DMS53 (cell line): ENCODE measurements around the gene NHERF1.

Source experiments
- DNase-seq: peaks from one replicate; lab custom pipeline; 2025; lab: John Stamatoyannopoulos, UW

The NHERF1 gene

GRCh38 chr17:74748529-74749278 lies at the start of gene NHERF1:
NHERF1 (plus strand) TSS chr17:74748628; CDS start chr17:74748847, 219 bp downstream.
- DNase-seq: peak; percentile 98

GRCh38 chr17:74699236-74699635 lies 49.2 kb upstream of the NHERF1 start:
- DNase-seq: no peak

DNA sequence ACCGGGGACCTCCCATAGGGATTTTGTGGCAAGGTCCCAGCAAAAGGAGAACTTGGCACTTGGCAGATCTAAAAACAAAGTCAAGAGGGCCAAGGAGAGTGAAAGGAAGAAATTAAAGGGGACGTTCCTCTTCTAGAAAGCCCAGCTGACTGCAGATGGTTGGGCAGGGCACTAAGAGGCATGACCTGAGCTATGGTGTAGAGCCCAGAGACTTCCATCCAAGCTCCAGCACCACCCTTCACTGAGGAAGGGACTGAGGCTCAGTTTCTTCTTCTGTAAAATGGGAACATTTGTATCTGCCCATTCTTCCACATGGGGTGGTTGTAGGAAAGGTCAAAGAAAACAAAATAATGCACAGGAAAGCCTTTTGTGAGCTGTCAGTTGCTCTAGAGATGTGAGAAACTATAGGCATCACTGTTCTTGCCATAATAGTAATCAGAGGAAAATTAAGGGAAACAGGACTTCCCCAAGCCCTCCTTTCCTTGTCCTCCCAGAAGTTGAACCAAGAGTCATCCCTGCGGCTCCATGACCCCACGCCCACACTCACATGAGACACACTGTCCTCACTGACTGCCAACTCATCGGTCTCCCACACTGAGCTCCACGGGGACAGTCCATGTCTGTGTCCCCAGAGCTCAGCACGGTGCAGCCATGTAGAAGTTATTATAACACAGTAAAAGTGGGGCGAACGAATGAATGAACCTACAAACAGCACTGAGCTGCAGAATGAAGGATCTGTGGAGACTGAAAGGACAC lies 46.1 kb upstream of the NHERF1 start:
- no peak for DNase-seq

DNA sequence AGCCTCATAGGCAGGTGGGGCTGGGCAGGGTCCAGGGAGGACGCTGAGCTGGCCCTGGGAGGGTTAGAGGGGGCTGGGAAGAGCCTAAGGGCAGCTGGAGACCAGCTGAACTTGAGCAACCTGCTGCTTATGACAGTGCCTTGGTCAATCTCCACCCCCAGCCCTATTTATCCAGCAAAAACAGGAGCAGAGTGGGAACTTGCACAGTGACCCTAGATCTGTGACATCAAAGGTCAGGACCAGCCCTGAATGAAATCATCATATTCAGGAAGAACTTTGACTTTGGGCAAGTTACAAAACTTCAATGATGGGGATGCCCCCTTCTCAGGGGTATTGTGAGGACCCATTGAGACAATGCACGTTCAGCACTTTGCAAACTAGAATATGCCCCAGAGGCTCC lies 45.1 kb upstream of the NHERF1 start:
- no peak for DNase-seq

- peak; percentile 17 for DNase-seq
Observed at GRCh38 chr17:74704544-74704943, 43.9 kb upstream of the NHERF1 start.

DNA sequence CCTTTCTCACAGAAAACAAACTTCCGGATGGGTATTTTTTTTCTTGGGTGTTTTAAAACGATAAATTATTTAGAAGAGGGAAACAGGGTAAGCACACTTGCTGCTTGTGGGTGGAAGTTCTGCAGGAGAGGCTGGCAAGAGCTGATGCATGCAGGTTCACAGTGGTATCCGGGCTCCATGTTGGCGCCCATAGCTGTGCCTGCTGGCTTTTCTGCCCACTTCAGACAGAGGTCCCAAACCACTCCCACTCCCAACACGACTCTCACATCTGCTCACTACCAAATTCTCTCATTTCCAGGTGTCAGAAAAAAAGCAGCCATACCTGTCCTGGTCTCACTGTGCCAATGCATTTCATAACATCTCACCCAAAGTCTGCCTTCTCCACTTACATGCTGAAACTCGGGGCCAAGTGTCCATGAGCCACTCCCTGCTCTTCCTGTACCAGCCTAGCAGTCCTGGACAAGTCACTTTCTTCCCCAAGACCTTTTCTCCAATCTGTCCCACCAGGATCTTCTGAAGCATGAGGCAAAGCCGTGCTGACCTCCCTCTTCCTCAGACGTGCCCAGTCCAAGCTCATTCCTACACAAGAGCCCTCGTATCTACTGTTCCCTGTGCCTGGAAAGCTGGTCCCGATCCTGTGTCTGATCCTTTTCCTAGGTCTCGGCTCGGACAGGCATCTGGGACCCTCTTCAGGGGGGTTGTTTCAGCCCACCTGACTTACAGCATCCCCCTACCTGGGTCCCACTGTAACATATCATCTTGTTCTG lies 37.2 kb upstream of the NHERF1 start:
- no peak for DNase-seq

- DNase-seq: no peak
Observed at GRCh38 chr17:74712301-74712700, 36.1 kb upstream of the NHERF1 start.

- DNase-seq: no peak
Observed at GRCh38 chr17:74712756-74713155, 35.7 kb upstream of the NHERF1 start, which contains the start of gene CD300LF. CD300LF (minus strand) TSS chr17:74712923; CDS start chr17:74712866, 57 bp downstream.

GRCh38 chr17:74713171-74713755 lies 35.2 kb upstream of the NHERF1 start:
- DNase-seq: no peak

DNA sequence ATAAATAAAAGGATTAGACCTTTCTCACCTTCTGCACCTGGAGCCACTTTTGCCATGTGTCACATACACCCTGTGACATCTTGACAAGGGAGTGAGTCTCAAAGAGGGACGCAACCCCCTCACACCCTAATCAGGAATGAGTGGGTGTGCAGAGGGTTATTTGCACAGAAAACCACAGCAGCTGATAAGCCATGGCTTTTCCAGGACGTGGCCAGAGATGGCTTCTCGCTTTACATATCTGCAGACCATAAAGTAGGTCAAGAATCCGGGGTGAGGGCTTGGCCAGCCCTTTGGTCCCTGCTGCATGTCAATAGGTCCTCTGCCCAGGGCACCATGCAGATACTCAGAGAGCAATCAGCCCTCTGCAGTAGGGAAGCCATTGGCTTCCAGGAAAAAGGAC lies 33.3 kb upstream of the NHERF1 start:
- DNase-seq: peak; percentile 69

- DNase-seq: no peak
Observed at GRCh38 chr17:74720506-74720905, 27.9 kb upstream of the NHERF1 start.

- no peak for DNase-seq
Observed at GRCh38 chr17:74722782-74723181, 25.6 kb upstream of the NHERF1 start.

DNA sequence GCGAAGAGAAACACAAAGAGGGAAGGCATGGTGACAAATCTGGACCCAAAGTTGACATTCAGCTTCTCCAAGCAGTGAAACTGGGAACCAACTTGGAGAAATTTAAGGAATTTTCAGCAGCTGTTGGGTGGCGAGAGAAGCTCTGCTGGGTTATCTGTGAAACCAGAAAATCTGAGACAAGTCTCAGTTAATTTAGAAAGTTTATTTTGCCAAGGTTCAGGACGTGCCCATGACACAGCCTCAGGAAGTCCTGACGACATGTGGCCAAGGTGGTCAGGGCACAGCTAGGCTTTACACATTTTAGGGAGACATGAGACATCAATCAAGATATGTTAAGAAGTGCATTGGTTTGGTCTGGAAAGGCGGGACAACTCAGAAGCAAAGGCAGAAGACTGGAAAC lies 24.5 kb upstream of the NHERF1 start:
- DNase-seq: no peak

GRCh38 chr17:74725111-74725510 lies 23.3 kb upstream of the NHERF1 start:
- no peak for DNase-seq

- no peak for DNase-seq
Observed at GRCh38 chr17:74728033-74728701, 20.3 kb upstream of the NHERF1 start.

DNA sequence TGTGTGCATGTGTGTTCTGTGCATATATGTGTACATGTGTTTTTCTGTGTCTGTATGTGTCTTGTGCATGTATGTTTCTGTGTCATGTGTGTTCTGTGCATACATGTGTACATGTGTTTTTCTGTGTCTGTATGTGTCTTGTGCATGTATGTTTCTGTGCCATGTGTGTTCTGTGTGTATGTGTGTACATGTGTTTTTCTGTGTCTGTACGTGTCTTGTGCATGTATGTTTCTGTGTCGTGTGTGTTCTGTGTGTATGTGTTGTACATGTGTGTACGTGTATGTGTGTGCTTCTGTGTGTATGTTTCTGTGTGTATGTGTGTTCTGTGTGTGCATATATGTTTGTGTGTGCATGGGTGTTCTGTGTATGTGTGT lies 19.7 kb upstream of the NHERF1 start:
- DNase-seq: no peak

- no peak for DNase-seq
Observed at GRCh38 chr17:74729368-74729767, 19.1 kb upstream of the NHERF1 start.

DNA sequence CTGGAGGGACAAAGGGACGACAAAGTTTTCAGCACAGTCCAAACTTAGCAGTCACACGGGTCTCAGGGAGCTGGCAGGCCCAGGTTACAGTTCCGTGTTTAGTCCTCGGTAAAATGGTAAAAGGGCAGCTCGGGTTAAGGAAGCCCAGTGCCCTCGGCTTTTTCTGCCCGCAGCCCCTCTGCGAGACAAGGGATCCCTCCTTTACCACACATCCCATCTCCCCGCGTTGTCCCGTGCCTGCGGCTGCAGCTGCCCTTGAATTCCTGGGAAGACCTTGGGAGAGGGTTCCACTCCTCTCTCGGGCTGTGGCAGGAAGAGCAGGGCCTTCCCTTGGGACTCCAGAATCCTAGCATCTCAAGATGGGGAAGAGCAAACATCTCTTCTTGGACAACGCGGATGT lies 18.6 kb upstream of the NHERF1 start:
- DNase-seq: no peak

DNA sequence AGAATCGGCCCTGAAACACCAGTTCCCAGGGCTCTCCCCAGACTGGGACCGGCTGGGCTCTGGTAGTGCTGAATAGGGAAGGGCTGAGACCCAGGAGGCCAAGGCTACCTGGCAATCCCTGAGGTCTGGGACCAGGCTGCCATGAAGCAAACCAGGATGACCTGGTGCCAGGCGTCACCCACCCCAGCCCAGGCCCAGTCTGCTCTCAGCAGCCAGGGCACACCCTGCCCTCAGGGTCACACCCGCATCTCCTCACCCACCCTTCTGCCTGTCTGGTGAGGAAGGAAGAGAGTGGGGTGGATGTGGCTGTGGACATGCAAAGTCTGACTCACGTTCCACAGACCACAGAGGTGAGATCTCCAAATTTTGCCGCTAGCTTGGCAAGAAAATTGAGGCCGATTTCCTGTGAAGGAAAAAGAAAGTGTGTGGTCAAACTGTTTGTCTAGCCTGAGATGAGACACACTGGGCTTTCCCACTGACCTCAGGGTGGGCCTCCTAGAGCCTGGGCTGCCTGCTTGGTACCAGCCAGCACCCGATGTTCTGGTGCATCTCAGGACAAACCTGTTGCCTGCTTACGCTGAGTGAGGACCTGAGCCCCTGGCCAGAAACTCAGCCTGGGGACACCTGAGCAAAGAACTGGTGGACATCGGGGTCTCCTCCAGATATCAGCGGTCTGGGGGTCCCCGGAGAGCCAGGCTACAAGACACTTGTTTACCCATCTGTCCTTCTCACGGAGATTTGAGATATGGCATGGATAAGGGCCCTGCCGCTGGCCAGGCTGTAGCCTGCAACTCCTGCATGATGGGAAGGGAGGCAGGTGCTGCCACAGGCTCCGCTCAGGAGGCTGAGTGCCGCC lies 17.7 kb upstream of the NHERF1 start:
- no peak for DNase-seq

DNA sequence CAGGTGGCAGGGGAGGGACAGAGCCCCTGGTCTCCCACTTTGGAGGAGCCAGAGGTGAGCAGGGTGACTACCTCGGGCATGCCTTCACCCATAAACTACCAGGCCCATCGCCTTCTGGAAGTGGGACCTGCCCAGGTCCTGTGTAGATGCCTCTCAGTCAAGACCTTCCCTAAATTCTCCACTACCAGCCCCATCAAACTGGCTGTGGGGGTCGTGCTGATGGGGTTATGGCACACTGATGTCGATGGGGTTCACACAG lies 17.2 kb upstream of the NHERF1 start:
- no peak for DNase-seq
